H1 (cell line): ENCODE data around the gene PTPMT1. TPM values are rescaled to one million over a fixed set of nuclear protein-coding genes. Genes with fewer than 3 reads are reported as not detected.
"Not testable (repeated sequence)": the region's sequence is repeated elsewhere in the genome, so short reads cannot be mapped to it uniquely, and the experiment has no call there.

ENCODE experiments used
- CTCF ChIA-PET: fragments of 300-600 bp; sonication (Branson Sonifier 250); formaldehyde crosslinking; loops from one replicate; lab custom pipeline; 2021; ENCODE audit not compliant: partially characterized antibody; lab: Charles Lee
- POLR2A ChIA-PET: fragments of 300-600 bp; sonication (Branson Sonifier 250); formaldehyde crosslinking; loops from one replicate; lab custom pipeline; 2021; ENCODE audit warnings: inconsistent platforms; ENCODE audit not compliant: partially characterized antibody; lab: Charles Lee
- DNase-seq, 2 experiments: peaks; one replicate each; pipeline versions ENCODE4 v3.0.0 to v3.0.0-alpha.2; 2010 to 2022; ENCODE audit warnings: low spot score in 2 of 2, low read depth in 1 of 2, mixed read lengths in 1 of 2
- FAIRE-seq: peaks from 2 replicates; lab custom pipeline; 2011; peaks lifted over from hg19 to GRCh38; lab: Jason Lieb, UNC
- H2AFZ ChIP-seq: 2 replicates; pipeline ENCODE4 v1.8.1; 2012; ENCODE audit warnings: low read length, inconsistent platforms
- H2AK5ac ChIP-seq: 2 replicates; pipeline ENCODE4 v1.6.1; 2013; ENCODE audit warnings: low read depth, low read length
- H2BK120ac ChIP-seq: replicated peaks from 2 replicates; pipeline ENCODE3; 2013; ENCODE audit warnings: low read depth, low read length, inconsistent platforms
- H2BK12ac ChIP-seq: 2 replicates; pipeline ENCODE4 v1.6.1; 2013; ENCODE audit warnings: low read depth, low read length
- H2BK15ac ChIP-seq: 2 replicates; pipeline ENCODE4 v1.6.1; 2013; ENCODE audit warnings: low read length
- H2BK20ac ChIP-seq: 2 replicates; pipeline ENCODE4 v1.6.1; 2013; ENCODE audit warnings: low read length
- H2BK5ac ChIP-seq: 2 replicates; pipeline ENCODE4 v1.6.1; 2013; ENCODE audit warnings: low read depth, low read length
- H3K14ac ChIP-seq: 2 replicates; pipeline ENCODE4 v1.6.1; 2013; ENCODE audit warnings: inconsistent platforms; ENCODE audit not compliant: insufficient read length
- H3K18ac ChIP-seq: 2 replicates; pipeline ENCODE4 v1.6.1; 2013; ENCODE audit warnings: low read length; ENCODE audit errors: extremely low read depth
- H3K23ac ChIP-seq: 2 replicates; pipeline ENCODE4 v1.6.1; 2013; ENCODE audit warnings: inconsistent platforms; ENCODE audit not compliant: insufficient read length
- H3K23me2 ChIP-seq: 2 replicates; pipeline ENCODE4 v1.6.1; 2013; ENCODE audit warnings: low read depth, low read length
- H3K27ac ChIP-seq: 2 replicates; pipeline ENCODE4 v1.6.1; 2011; ENCODE audit warnings: low read depth, low read length, inconsistent platforms
- H3K27me3 ChIP-seq, 4 experiments: replicated peaks in 1 of 4; 1 replicate in 1 of 4; 2 replicates in 3 of 4; pipeline versions ENCODE4 v1.6.1 to v1.8.1; 2011 to 2013; ENCODE audit warnings: low read length in 3 of 4, mild to moderate bottlenecking in 3 of 4, inconsistent platforms in 2 of 4, mixed read lengths in 2 of 4, moderate library complexity in 1 of 4; ENCODE audit not compliant: control insufficient read depth in 3 of 4, insufficient read depth in 3 of 4; ENCODE audit errors: extremely low read depth in 1 of 4
- H3K36me3 ChIP-seq, 4 experiments: 2 replicates each; pipeline versions ENCODE4 v1.6.1 to v1.8.1; 2011 to 2013; ENCODE audit warnings: mild to moderate bottlenecking in 4 of 4, low read length in 3 of 4, moderate library complexity in 2 of 4, control low read depth in 1 of 4, inconsistent platforms in 1 of 4; ENCODE audit not compliant: insufficient read depth in 4 of 4, control insufficient read depth in 2 of 4
- H3K4ac ChIP-seq: replicated peaks from 2 replicates; pipeline ENCODE3; 2013; ENCODE audit warnings: low read length, low read depth, mixed read lengths, inconsistent platforms; ENCODE audit not compliant: insufficient read length
- H3K4me1 ChIP-seq, 4 experiments: replicated peaks in 1 of 4; 1 replicate in 1 of 4; 2 replicates in 3 of 4; pipeline versions ENCODE4 v1.6.1 to v1.8.1; 2011 to 2013; ENCODE audit warnings: low read length in 3 of 4, inconsistent platforms in 2 of 4, mixed read lengths in 1 of 4; ENCODE audit not compliant: insufficient read depth in 4 of 4, control insufficient read depth in 3 of 4
- H3K4me2 ChIP-seq, 2 experiments: 2 replicates each; pipeline versions ENCODE4 v1.6.1 to v1.8.1; 2011 to 2013; ENCODE audit warnings: low read depth in 2 of 2, low read length in 2 of 2, control low read depth in 1 of 2, inconsistent platforms in 1 of 2, mild to moderate bottlenecking in 1 of 2; ENCODE audit not compliant: insufficient read depth in 1 of 2
- H3K4me3 ChIP-seq, 4 experiments: fragments of 200-600, 300-600 bp in 1 of 4; sonication (generic), shearing (Covaris generic), sonication (Bioruptor Twin) in 1 of 4; 2 replicates each; pipeline versions ENCODE4 v1.5.1 to v1.8.1; 2011 to 2016; ENCODE audit warnings: low read length in 4 of 4, low read depth in 3 of 4, control low read depth in 2 of 4, inconsistent platforms in 2 of 4, mild to moderate bottlenecking in 2 of 4, mixed read lengths in 1 of 4, moderate library complexity in 1 of 4; ENCODE audit not compliant: insufficient read depth in 2 of 4; ENCODE audit errors: extremely low read depth in 1 of 4
- H3K56ac ChIP-seq: replicated peaks from 2 replicates; pipeline ENCODE3; 2013; ENCODE audit warnings: low read depth, mild to moderate bottlenecking, mixed read lengths, low read length, inconsistent platforms; ENCODE audit not compliant: insufficient read length
- H3K79me1 ChIP-seq: 2 replicates; pipeline ENCODE4 v1.6.1; 2013; ENCODE audit warnings: low read depth, low read length, control low read depth
- H3K79me2 ChIP-seq, 2 experiments: 2 replicates each; pipeline versions ENCODE4 v1.6.1 to v1.8.1; 2012 to 2013; ENCODE audit warnings: low read length in 2 of 2, mild to moderate bottlenecking in 2 of 2, inconsistent platforms in 1 of 2; ENCODE audit not compliant: insufficient read depth in 2 of 2, control insufficient read depth in 1 of 2
- H3K9ac ChIP-seq, 4 experiments: replicated peaks in 1 of 4; 1 replicate in 1 of 4; 2 replicates in 3 of 4; pipeline versions ENCODE4 v1.6.1 to v1.8.1; 2011 to 2013; ENCODE audit warnings: low read depth in 3 of 4, low read length in 3 of 4, control low read depth in 2 of 4, mild to moderate bottlenecking in 2 of 4, moderate library complexity in 2 of 4, inconsistent platforms in 1 of 4; ENCODE audit errors: extremely low read depth in 1 of 4
- H3K9me3 ChIP-seq, 2 experiments: 2 replicates each; pipeline versions ENCODE4 v1.6.1 to v1.8.1; 2012 to 2013; ENCODE audit warnings: mild to moderate bottlenecking in 2 of 2, moderate library complexity in 2 of 2, control low read depth in 1 of 2, inconsistent platforms in 1 of 2, low read depth in 1 of 2, low read length in 1 of 2, mixed read lengths in 1 of 2; ENCODE audit not compliant: insufficient read depth in 2 of 2
- H4K20me1 ChIP-seq, 2 experiments: replicated peaks in 1 of 2; 2 replicates each; pipeline versions ENCODE3 to v1.8.1; 2011 to 2013; ENCODE audit warnings: inconsistent platforms in 2 of 2, low read length in 2 of 2, mild to moderate bottlenecking in 1 of 2; ENCODE audit not compliant: insufficient read depth in 2 of 2, control insufficient read depth in 1 of 2
- H4K5ac ChIP-seq: 2 replicates; pipeline ENCODE4 v1.6.1; 2013; ENCODE audit warnings: low read length, low read depth, mixed read lengths, inconsistent platforms; ENCODE audit not compliant: insufficient read length
- H4K8ac ChIP-seq: 2 replicates; pipeline ENCODE4 v1.8.0; 2013; ENCODE audit warnings: mild to moderate bottlenecking, moderate library complexity, low read length, inconsistent platforms; ENCODE audit not compliant: insufficient read depth; ENCODE audit errors: extremely low read depth
- H4K91ac ChIP-seq: replicated peaks from 2 replicates; pipeline ENCODE3; 2013; ENCODE audit warnings: low read length, mixed read lengths, inconsistent platforms; ENCODE audit not compliant: insufficient read length
- CTBP2 ChIP-seq: IDR thresholded peaks from 2 replicates; pipeline ENCODE4 v1.7.0; 2011; ENCODE audit warnings: borderline replicate concordance, mild to moderate bottlenecking, moderate library complexity, mixed read lengths, low read length; ENCODE audit not compliant: insufficient read depth, insufficient read length
- GTF2F1 ChIP-seq: IDR thresholded peaks from 2 replicates; pipeline ENCODE4 v1.6.1; 2012; ENCODE audit warnings: low read depth, low read length, improper control_type of control experiment, borderline replicate concordance
- JUND ChIP-seq: IDR thresholded peaks from 2 replicates; pipeline ENCODE4 v1.6.1; 2011; ENCODE audit warnings: mild to moderate bottlenecking, improper control_type of control experiment, low read length
- KDM5A ChIP-seq: fragments of 200-600 bp; IDR thresholded peaks from 2 replicates; pipeline ENCODE4 v1.7.1; 2012; ENCODE audit warnings: mild to moderate bottlenecking, low read length, inconsistent platforms, mixed read lengths
- MAFK ChIP-seq: IDR thresholded peaks from 2 replicates; pipeline ENCODE4 v1.6.1; 2012; ENCODE audit warnings: low read depth, mild to moderate bottlenecking, improper control_type of control experiment, low read length
- PHF8 ChIP-seq: fragments of 200-600 bp; sonication (generic); conservative IDR thresholded peaks from 2 replicates; pipeline ENCODE4 v1.7.1; 2012; ENCODE audit warnings: low read depth, mild to moderate bottlenecking, inconsistent platforms, low read length, moderate library complexity
- POLR2A ChIP-seq, 2 experiments: IDR thresholded peaks; 1 replicate in 1 of 2; 2 replicates in 1 of 2; pipeline ENCODE4 v1.6.1; 2011; ENCODE audit warnings: low read depth in 2 of 2, low read length in 2 of 2, mild to moderate bottlenecking in 2 of 2; ENCODE audit errors: control extremely low read depth in 1 of 2
- RAD21 ChIP-seq, 2 experiments: IDR thresholded peaks in 1 of 2; conservative IDR thresholded peaks in 1 of 2; 2 replicates each; pipeline ENCODE4 v1.6.1; 2011; ENCODE audit warnings: low read depth in 2 of 2, low read length in 2 of 2, improper control_type of control experiment in 1 of 2, inconsistent platforms in 1 of 2, mild to moderate bottlenecking in 1 of 2, moderate library complexity in 1 of 2
- TEAD4 ChIP-seq: IDR thresholded peaks from 2 replicates; pipeline ENCODE4 v1.6.1; 2012; ENCODE audit warnings: low read depth, low read length, inconsistent platforms, mixed read lengths
- WGBS, 2 experiments: shearing (Covaris generic) in 1 of 2; methylation state at CpG; one replicate each; pipeline versions ENCODE4 v1.1.6 to v1.1.7; 2013 to 2015; ENCODE audit warnings: low lambda C conversion rate in 2 of 2, mixed read lengths in 2 of 2, inconsistent platforms in 1 of 2, low coverage in 1 of 2, missing lambda C conversion rate in 1 of 2; ENCODE audit not compliant: insufficient replicate concordance in 2 of 2, insufficient coverage in 1 of 2, insufficient read length in 1 of 2; ENCODE audit errors: extremely low coverage in 1 of 2, missing lambda C conversion rate in 1 of 2; 5-methylcytosine and 5-hydroxymethylcytosine counted together
- polyA plus RNA-seq, 7 experiments: library from polyadenylated mRNA; depleted of rRNA in 3 of 7; stranded (reverse) in 5 of 7; unstranded in 2 of 7; fragments of >200 nt in 5 of 7; fragments of 200-250 nt in 2 of 7; gene quantifications; 1 replicate in 5 of 7; 2 replicates in 1 of 7; 4 replicates in 1 of 7; pipeline versions ENCODE4 v1.2.1 to v1.2.3, GENCODE V29; 2011 to 2013; ENCODE audit warnings: missing spikeins in 2 of 7, mixed read lengths in 2 of 7
- total RNA-seq: library from RNA; stranded (reverse); fragmentation: NEBNext Ultra II Directional; extraction: Animal tissue kit (Norgen Biotek cat#: 25700); gene quantifications from 2 replicates; pipeline ENCODE4 v1.2.1, GENCODE V29; 2021

PTPMT1 gene
- total and polyA plus RNA-seq, 2 of the 8 experiments (the other 6 are each of a cell fraction or from before 2014, with no cell fraction given), result 44.8 to 105 TPM

DNA sequence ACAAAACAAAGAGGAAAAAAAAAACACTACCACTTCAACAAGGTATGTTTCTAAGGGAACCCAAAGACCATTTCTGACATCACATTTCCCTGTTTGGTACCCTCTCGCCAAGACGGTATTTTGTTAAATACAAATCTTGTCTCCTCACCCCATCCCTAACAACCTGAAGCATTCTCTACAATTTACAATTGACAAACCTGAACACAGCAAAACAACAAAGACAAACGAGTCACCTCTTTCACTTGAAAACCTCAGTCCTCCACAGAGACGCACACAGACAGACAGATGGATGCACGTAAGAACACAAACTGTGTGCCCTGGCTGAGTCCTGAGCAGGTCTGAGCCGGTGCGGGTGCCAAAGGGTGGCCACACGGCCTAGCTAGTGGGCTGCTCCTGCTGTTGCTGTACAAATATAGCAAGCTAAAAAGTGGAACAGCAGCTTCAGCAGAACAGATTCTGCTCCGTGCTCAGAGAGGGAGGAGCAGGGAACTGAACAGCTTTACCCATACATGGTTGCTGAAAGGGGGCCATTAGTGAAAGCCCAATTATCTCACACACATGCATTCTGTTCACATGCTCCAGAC, 41.0 kb upstream of the PTPMT1 start (continued):
- no peak for TF ChIP-seq GTF2F1
- TF ChIP-seq RAD21 (IDR thresholded peaks at IDR 0.05 in 1 of 2, conservative IDR thresholded peaks at IDR 0.05 in 1 of 2; ENCODE audit: low read depth in 2 of 2, low read length in 2 of 2), result no peak
- no peak for TF ChIP-seq POLR2A (IDR thresholded peaks at IDR 0.05; ENCODE audit: control extremely low read depth in 1 of 2, low read depth in 2 of 2, low read length in 2 of 2)
- no peak for TF ChIP-seq MAFK
- no peak for TF ChIP-seq CTBP2
- TF ChIP-seq JUND, result no peak
- no peak for TF ChIP-seq PHF8
- no peak for TF ChIP-seq KDM5A
- TF ChIP-seq TEAD4, result no peak

- not testable (repeated sequence) for H3K23me2 ChIP-seq, H2BK5ac ChIP-seq, H3K9me3 ChIP-seq, H3K56ac ChIP-seq, H3K27ac ChIP-seq, H3K23ac ChIP-seq, H4K8ac ChIP-seq, H2AK5ac ChIP-seq, H3K4me2 ChIP-seq, H2BK12ac ChIP-seq, H2BK15ac ChIP-seq, DNase-seq, H2BK120ac ChIP-seq, H3K4me3 ChIP-seq, H4K91ac ChIP-seq, H3K79me1 ChIP-seq, H2AFZ ChIP-seq, H3K18ac ChIP-seq, FAIRE-seq, H2BK20ac ChIP-seq, H4K5ac ChIP-seq, H3K14ac ChIP-seq, H3K27me3 ChIP-seq, H3K9ac ChIP-seq, H3K4ac ChIP-seq, H3K36me3 ChIP-seq
- peaks cover 0 to 16% (median 13%) of the 10 kb centered on the region in 4 experiments; a peak in 5 of 7 replicates for H3K4me1 ChIP-seq
- peaks cover 32 to 39% of the 10 kb centered on the region in 2 experiments for H4K20me1 ChIP-seq
- ChIA-PET POLR2A (interaction anchor here (1.2 to 1.4 kb wide), 3 partner anchors 9 to 35 kb away, joined by 3 to 4 read pairs (median 3); no protein-coding TSS in a partner anchor), CTCF (interaction anchor here (1.3 to 2.2 kb wide), 2 partner anchors 28 to 91 kb away, joined by 3 to 4 read pairs; no protein-coding TSS in a partner anchor)
- peaks cover 21 to 100% of the 10 kb centered on the region in 2 experiments for H3K79me2 ChIP-seq
- WGBS, 2 experiments, result 93% methylated on average over 9 of the region's 9 CpGs; no CpG with 5 or more reads in 1 of the 2 experiments
These were observed 39.4 kb upstream of the PTPMT1 start for GRCh38 chr11:47526032-47526431.
